ENCODE measurements around the gene KLK7. TPM values are rescaled to one million over a fixed set of nuclear protein-coding genes. Genes with fewer than 3 reads are reported as not detected.

KLK7 gene
- total and polyA plus RNA-seq, 10 of the 15 experiments (the other 5 are each of a cell fraction or from before 2014, with no cell fraction given): not detected

- no peak for DNase-seq (ENCODE audit: low read depth, low spot score)
- no peak overlapping the region for H2AFZ ChIP-seq (ENCODE audit: control insufficient read depth, low read depth, low read length)
- SMC1A ChIA-PET (ENCODE audit: uncharacterized antibody, unreplicated experiment): no interaction called here
- no peaks in the 10 kb centered on the region; a peak in 2 of 4 replicates for H3K27me3 ChIP-seq (replicated peaks in 1 of 2; ENCODE audit: control insufficient read depth in 2 of 2, insufficient read depth in 2 of 2, low read length in 1 of 2)
- FAIRE-seq: no peak
- POLR2A ChIA-PET: no interaction called here
- H3K4me2 ChIP-seq (ENCODE audit: control insufficient read depth, insufficient read depth): no peak overlapping the region
- H3K9me3 ChIP-seq (replicated peaks; ENCODE audit: control insufficient read depth, insufficient read depth, low read length): no peaks in the 10 kb centered on the region; the same call in 2 of the 3 replicates
- ATAC-seq: no peak
- 0% methylated on average over 1 of the region's 1 CpG for WGBS (ENCODE audit: insufficient coverage, insufficient replicate concordance, low lambda C conversion rate, missing lambda C conversion rate)
- H3K4me3 ChIP-seq: no peak overlapping the region
- H3K9ac ChIP-seq (ENCODE audit: control insufficient read depth, insufficient read depth, low read length): no peak overlapping the region
- in situ Hi-C loops (cut with MboI): no loop called here
- TF ChIP-seq USF1 (IDR thresholded peaks at IDR 0.05; ENCODE audit: borderline replicate concordance, extremely low read length, insufficient read depth, low read depth, low read length) (no peak), ZBED1 (IDR thresholded peaks at IDR 0.05; ENCODE audit: borderline replicate concordance) (no peak), ZNF274 (IDR thresholded peaks at IDR 0.05; ENCODE audit: insufficient read depth, insufficient read length) (no peak), CREM (IDR thresholded peaks at IDR 0.05; ENCODE audit: low read depth) (no peak), SMAD1 (IDR thresholded peaks at IDR 0.05; ENCODE audit: low read depth, partially characterized antibody) (no peak)
- TF ChIP-seq, protein P1, sequence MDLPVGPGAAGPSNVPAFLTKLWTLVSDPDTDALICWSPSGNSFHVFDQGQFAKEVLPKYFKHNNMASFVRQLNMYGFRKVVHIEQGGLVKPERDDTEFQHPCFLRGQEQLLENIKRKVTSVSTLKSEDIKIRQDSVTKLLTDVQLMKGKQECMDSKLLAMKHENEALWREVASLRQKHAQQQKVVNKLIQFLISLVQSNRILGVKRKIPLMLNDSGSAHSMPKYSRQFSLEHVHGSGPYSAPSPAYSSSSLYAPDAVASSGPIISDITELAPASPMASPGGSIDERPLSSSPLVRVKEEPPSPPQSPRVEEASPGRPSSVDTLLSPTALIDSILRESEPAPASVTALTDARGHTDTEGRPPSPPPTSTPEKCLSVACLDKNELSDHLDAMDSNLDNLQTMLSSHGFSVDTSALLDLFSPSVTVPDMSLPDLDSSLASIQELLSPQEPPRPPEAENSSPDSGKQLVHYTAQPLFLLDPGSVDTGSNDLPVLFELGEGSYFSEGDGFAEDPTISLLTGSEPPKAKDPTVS (IDR thresholded peaks at IDR 0.05; ENCODE audit: low read depth, low read length): no peak
- TF ChIP-seq, protein P2, sequence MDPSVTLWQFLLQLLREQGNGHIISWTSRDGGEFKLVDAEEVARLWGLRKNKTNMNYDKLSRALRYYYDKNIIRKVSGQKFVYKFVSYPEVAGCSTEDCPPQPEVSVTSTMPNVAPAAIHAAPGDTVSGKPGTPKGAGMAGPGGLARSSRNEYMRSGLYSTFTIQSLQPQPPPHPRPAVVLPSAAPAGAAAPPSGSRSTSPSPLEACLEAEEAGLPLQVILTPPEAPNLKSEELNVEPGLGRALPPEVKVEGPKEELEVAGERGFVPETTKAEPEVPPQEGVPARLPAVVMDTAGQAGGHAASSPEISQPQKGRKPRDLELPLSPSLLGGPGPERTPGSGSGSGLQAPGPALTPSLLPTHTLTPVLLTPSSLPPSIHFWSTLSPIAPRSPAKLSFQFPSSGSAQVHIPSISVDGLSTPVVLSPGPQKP (IDR thresholded peaks at IDR 0.05; ENCODE audit: low read depth, low read length): no peak
- RAD21 ChIA-PET (ENCODE audit: unreplicated experiment): no interaction called here
- no peaks in the 10 kb centered on the region for H3K36me3 ChIP-seq (ENCODE audit: control insufficient read depth in 2 of 2, insufficient read depth in 2 of 2, low read length in 1 of 2)
- BruUV-seq (replicated peaks): no TSS peak
- H3K27ac ChIP-seq (ENCODE audit: control insufficient read depth, insufficient read depth): no peak overlapping the region
- intact Hi-C loops (cut with micrococcal nuclease; ENCODE audit: unreplicated experiment): no loop called here
- H3K79me2 ChIP-seq (ENCODE audit: control insufficient read depth, insufficient read depth, low read length): no peaks in the 10 kb centered on the region
- CTCF ChIA-PET: no interaction called here
- no peaks in the 10 kb centered on the region for H3K4me1 ChIP-seq (ENCODE audit: control insufficient read depth, insufficient read depth, low read length)
- no peaks in the 10 kb centered on the region for H4K20me1 ChIP-seq (ENCODE audit: control insufficient read depth, insufficient read depth)
These were observed 21.5 kb downstream of the KLK7 start for GRCh38 chr19:50962245-50962644.
